Natural killer cell (primary cell): ENCODE data around the gene CHST11. TPM values are rescaled to one million over a fixed set of nuclear protein-coding genes. Genes with fewer than 3 reads are reported as not detected.

Experiments
- ATAC-seq, 3 donors: fragments of 150-1000 bp in 2 of 3; fragments of 200-7000 bp in 1 of 3; cut with Tn5 transposase; 1 replicate in 1 of 3; 2 replicates in 2 of 3; pipeline ENCODE4 v1.10.0; 2021; ENCODE audit warnings: mild to moderate bottlenecking in 2 of 3, moderate library complexity in 2 of 3
- DNase-seq, 2 donors: peaks; one replicate each; pipeline versions ENCODE4 v3.0.0 to v3.0.0-alpha.2; 2013 to 2021; ENCODE audit warnings: mixed read lengths in 1 of 2
- H3K27ac ChIP-seq: one replicate; pipeline ENCODE4 v1.5.1; 2013; ENCODE audit warnings: mild to moderate bottlenecking, low read length
- H3K27me3 ChIP-seq: one replicate; pipeline ENCODE4 v1.6.1; 2013; ENCODE audit warnings: low read length; ENCODE audit not compliant: control insufficient read depth, insufficient read depth
- H3K36me3 ChIP-seq: one replicate; pipeline ENCODE4 v1.6.1; 2013; ENCODE audit warnings: low read length; ENCODE audit not compliant: control insufficient read depth, insufficient read depth
- H3K4me1 ChIP-seq: one replicate; pipeline ENCODE4 v1.6.1; 2013; ENCODE audit warnings: low read length; ENCODE audit not compliant: control insufficient read depth, insufficient read depth
- H3K4me3 ChIP-seq: one replicate; pipeline ENCODE4 v1.5.1; 2013; ENCODE audit warnings: low read length
- H3K9me3 ChIP-seq: one replicate; pipeline ENCODE4 v1.6.1; 2013; ENCODE audit warnings: low read length; ENCODE audit not compliant: control insufficient read depth, insufficient read depth
- H3K27ac Mint-ChIP-seq, 2 donors: one replicate each; pipeline ENCODE4 v1.8.0; 2022; ENCODE audit warnings: mild to moderate bottlenecking in 2 of 2, mixed read lengths in 2 of 2, moderate library complexity in 1 of 2
- H3K27me3 Mint-ChIP-seq, 2 donors: one replicate each; pipeline ENCODE4 v1.8.0; 2022; ENCODE audit warnings: low read depth in 2 of 2, mixed read lengths in 2 of 2
- H3K36me3 Mint-ChIP-seq: one replicate; pipeline ENCODE4 v1.8.0; 2022; ENCODE audit warnings: mixed read lengths
- H3K4me1 Mint-ChIP-seq, 2 donors: one replicate each; pipeline ENCODE4 v1.8.0; 2022; ENCODE audit warnings: mixed read lengths in 2 of 2
- H3K4me3 Mint-ChIP-seq: one replicate; pipeline ENCODE4 v1.8.0; 2022; ENCODE audit warnings: mild to moderate bottlenecking, moderate library complexity, mixed read lengths
- H3K9me3 Mint-ChIP-seq, 2 donors: one replicate each; pipeline ENCODE4 v1.8.0; 2022; ENCODE audit warnings: mixed read lengths in 2 of 2
- WGBS: methylation state at CpG from one replicate; pipeline ENCODE4 v1.1.7; 2013; ENCODE audit warnings: missing lambda C conversion rate; ENCODE audit not compliant: insufficient coverage; 5-methylcytosine and 5-hydroxymethylcytosine counted together
- intact Hi-C: fragments of 100-400 bp; cut with micrococcal nuclease; formaldehyde crosslinking; loops from one replicate; pipeline ENCODE4 v1.14.2; 2022
- total RNA-seq, 4 donors: library from RNA; stranded (reverse); fragments of 120-200 nt in 1 of 4; gene quantifications; one replicate each; pipeline versions ENCODE4 v1.2.3 to v1.2.4, GENCODE V29; 2013 to 2022
- TF ChIP-seq, protein P1 (sequence below): fragments of 200-600 bp; IDR thresholded peaks from one replicate; pipeline ENCODE4 v1.8.0; 2022; ENCODE audit warnings: antibody characterized with exemption

The CHST11 gene
- total RNA-seq, 3 donors from 2014 or later (not counting 1 experiment from before 2014, with no cell fraction given): 85.3 to 118 (median 96.1) TPM

DNA sequence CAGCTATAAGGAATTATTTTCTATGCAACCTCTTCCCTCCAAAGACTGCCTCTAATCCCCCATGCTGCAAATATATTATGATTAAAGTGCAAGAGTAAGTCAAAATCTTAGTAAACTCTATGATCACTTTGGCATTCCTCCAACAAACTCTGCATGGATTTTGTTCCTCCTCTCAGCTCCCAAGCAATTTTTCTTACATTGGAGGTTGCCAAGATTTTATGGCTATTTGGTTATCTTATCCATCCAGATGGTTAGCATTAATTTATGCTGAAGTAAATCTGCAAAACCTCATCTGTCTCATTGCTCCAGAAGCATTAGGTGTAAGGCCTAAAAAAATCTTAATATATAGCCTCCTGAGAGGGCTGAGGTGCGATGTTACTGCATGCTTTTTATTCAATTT is 228.1 kb downstream of the CHST11 start:
- peak overlapping the region; percentile 28 for H3K4me3 Mint-ChIP-seq
- ATAC-seq (no peak), DNase-seq (no peak)
- H3K9me3 ChIP-seq: no peaks in the 10 kb centered on the region
- TF ChIP-seq, protein P1, sequence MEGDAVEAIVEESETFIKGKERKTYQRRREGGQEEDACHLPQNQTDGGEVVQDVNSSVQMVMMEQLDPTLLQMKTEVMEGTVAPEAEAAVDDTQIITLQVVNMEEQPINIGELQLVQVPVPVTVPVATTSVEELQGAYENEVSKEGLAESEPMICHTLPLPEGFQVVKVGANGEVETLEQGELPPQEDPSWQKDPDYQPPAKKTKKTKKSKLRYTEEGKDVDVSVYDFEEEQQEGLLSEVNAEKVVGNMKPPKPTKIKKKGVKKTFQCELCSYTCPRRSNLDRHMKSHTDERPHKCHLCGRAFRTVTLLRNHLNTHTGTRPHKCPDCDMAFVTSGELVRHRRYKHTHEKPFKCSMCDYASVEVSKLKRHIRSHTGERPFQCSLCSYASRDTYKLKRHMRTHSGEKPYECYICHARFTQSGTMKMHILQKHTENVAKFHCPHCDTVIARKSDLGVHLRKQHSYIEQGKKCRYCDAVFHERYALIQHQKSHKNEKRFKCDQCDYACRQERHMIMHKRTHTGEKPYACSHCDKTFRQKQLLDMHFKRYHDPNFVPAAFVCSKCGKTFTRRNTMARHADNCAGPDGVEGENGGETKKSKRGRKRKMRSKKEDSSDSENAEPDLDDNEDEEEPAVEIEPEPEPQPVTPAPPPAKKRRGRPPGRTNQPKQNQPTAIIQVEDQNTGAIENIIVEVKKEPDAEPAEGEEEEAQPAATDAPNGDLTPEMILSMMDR: no peak
- H3K27me3 ChIP-seq: no peaks in the 10 kb centered on the region
- peak overlapping the region; percentile 47 to 93 for H3K27ac Mint-ChIP-seq
- H3K4me1 Mint-ChIP-seq: peaks cover 95 to 96% of the 10 kb centered on the region in 2 donors
- H3K4me3 ChIP-seq: no peak overlapping the region
- intact Hi-C loops: loop anchor here (5.0 kb wide), 3 partner anchors 118 to 303 kb away; no protein-coding TSS in a partner anchor
- no CpG with 5 or more reads among the region's 1 CpG for WGBS
- H3K27me3 Mint-ChIP-seq: no peaks in the 10 kb centered on the region
- H3K36me3 Mint-ChIP-seq: no peaks in the 10 kb centered on the region
- H3K9me3 Mint-ChIP-seq: no peaks in the 10 kb centered on the region
- H3K36me3 ChIP-seq: no peaks in the 10 kb centered on the region
- peaks cover 85% of the 10 kb centered on the region for H3K4me1 ChIP-seq
- H3K27ac ChIP-seq: no peak overlapping the region

DNA sequence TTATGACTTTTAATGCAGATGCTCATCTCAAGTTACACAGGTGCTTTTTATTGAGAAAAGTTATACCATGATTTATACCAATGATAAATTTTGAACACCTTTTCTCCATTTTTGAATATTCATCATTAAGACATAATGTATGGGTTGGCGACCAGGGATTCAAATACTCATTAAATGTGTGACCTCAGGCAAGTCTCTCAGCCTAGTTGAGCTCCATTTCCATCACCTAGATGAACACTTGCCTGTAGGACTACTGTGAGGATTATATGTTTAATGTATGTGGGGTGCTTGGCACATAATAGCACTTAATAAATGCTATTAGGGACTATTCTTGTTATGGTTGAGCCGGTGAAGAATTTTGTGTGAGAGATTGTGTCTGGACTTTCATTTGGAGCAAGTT is 228.6 kb downstream of the CHST11 start:
- no peak for ATAC-seq
- H3K4me3 Mint-ChIP-seq: peak overlapping the region; percentile 52
- no peaks in the 10 kb centered on the region for H3K36me3 Mint-ChIP-seq
- TF ChIP-seq, protein P1: no peak
- intact Hi-C loops: loop anchor here (5.0 kb wide), 1 partner anchor 118 kb away; no protein-coding TSS in a partner anchor
- Histone ChIP-seq H3K4me1 (peaks cover 82% of the 10 kb centered on the region), H3K27me3 (no peaks in the 10 kb centered on the region), H3K36me3 (no peaks in the 10 kb centered on the region), H3K4me3 (no peak overlapping the region), H3K27ac (no peak overlapping the region), H3K9me3 (no peaks in the 10 kb centered on the region)
- H3K27ac Mint-ChIP-seq: peak overlapping the region; percentile 47 to 93
- H3K9me3 Mint-ChIP-seq: no peaks in the 10 kb centered on the region
- H3K27me3 Mint-ChIP-seq: no peaks in the 10 kb centered on the region
- 100% methylated on average over 2 of the region's 2 CpGs for WGBS
- no peak for DNase-seq
- H3K4me1 Mint-ChIP-seq: peaks cover 92 to 96% of the 10 kb centered on the region in 2 donors

DNA sequence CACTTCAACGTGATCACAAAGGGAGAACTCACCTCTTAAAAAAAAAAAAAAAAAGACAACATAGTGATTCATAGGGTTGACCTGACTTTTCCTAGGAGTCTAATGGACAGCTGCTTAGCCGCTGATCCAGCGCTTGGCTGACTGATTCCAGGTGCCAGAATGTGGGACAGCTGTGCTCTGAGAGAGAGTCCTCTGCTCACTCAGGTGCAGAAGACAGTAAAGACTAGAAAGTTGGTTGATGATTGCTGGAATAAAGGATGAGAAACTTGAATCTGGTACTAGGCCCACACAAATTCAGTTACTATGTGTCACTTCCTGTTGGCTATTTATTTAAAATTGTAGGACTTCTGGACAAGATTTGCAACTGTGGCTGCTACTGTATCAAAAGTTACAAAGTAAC is 229.4 kb downstream of the CHST11 start:
- Mint-ChIP-seq H3K9me3 (no peaks in the 10 kb centered on the region), H3K4me1 (peaks cover 89 to 94% of the 10 kb centered on the region in 2 donors), H3K36me3 (no peaks in the 10 kb centered on the region), H3K4me3 (peak overlapping the region; percentile 53), H3K27me3 (no peaks in the 10 kb centered on the region), H3K27ac (peak overlapping the region; percentile 93)
- DNase-seq (no peak), ATAC-seq (no peak)
- Histone ChIP-seq H3K27me3 (no peaks in the 10 kb centered on the region), H3K36me3 (no peaks in the 10 kb centered on the region), H3K4me3 (no peak overlapping the region), H3K27ac (no peak overlapping the region), H3K4me1 (peaks cover 86% of the 10 kb centered on the region), H3K9me3 (no peaks in the 10 kb centered on the region)
- TF ChIP-seq, protein P1: no peak
- intact Hi-C loops: loop anchor here (5.0 kb wide), 1 partner anchor 119 kb away; no protein-coding TSS in a partner anchor
- WGBS: 90% methylated on average over 3 of the region's 3 CpGs
